Esophagus muscularis mucosa (tissue), 4 donors: ENCODE data around the gene STAU1. TPM values are rescaled to one million over a fixed set of nuclear protein-coding genes. Genes with fewer than 3 reads are reported as not detected.

Source experiments
- DNase-seq: peaks from one replicate; pipeline ENCODE4 v3.0.0-alpha.2; 2017; ENCODE audit errors: extremely low spot score
- H3K27ac ChIP-seq, 4 donors: fragments of 200-600 bp; sonication (generic); replicated peaks in 1 of 4; 1 replicate in 3 of 4; 2 replicates in 1 of 4; pipeline ENCODE4 v1.5.1; 2016 to 2019; ENCODE audit warnings: mild to moderate bottlenecking in 1 of 4
- H3K27me3 ChIP-seq, 4 donors: fragments of 200-600 bp; sonication (generic); one replicate each; pipeline versions ENCODE4 v1.5.1 to v1.6.0; 2016 to 2019
- H3K36me3 ChIP-seq, 4 donors: fragments of 200-600 bp; sonication (generic); one replicate each; pipeline ENCODE4 v1.5.1; 2016 to 2019
- H3K4me1 ChIP-seq, 4 donors: fragments of 200-600 bp; sonication (generic); one replicate each; pipeline ENCODE4 v1.5.1; 2016 to 2019
- H3K4me3 ChIP-seq, 4 donors: fragments of 200-600 bp; sonication (generic); 1 replicate in 2 of 4; 2 replicates in 2 of 4; pipeline ENCODE4 v1.5.1; 2016 to 2019; ENCODE audit warnings: mild to moderate bottlenecking in 4 of 4, moderate library complexity in 1 of 4
- H3K9me3 ChIP-seq, 4 donors: fragments of 200-600 bp; sonication (generic); 1 replicate in 3 of 4; 2 replicates in 1 of 4; pipeline ENCODE4 v1.5.1; 2016 to 2019
- CTCF ChIP-seq, 3 experiments: fragments of 200-600 bp in 2 of 3; fragments of 450-650 bp in 1 of 3; sonication (generic) in 2 of 3; IDR thresholded peaks; one replicate each; pipeline ENCODE4 v1.5.1; 2017 to 2019; ENCODE audit warnings: antibody characterized with exemption in 3 of 3, mild to moderate bottlenecking in 2 of 3, moderate library complexity in 1 of 3
- EP300 ChIP-seq: sonication (generic); formaldehyde crosslinking; IDR thresholded peaks from one replicate; pipeline ENCODE4 v1.6.1; 2017; ENCODE audit warnings: antibody characterized with exemption
- POLR2A ChIP-seq: fragments of 450-650 bp; IDR thresholded peaks from one replicate; pipeline ENCODE4 v1.6.1; 2017; ENCODE audit warnings: antibody characterized with exemption, moderate library complexity, mild to moderate bottlenecking, low read depth
- POLR2AphosphoS5 ChIP-seq, 2 donors: sonication (generic); formaldehyde crosslinking; IDR thresholded peaks; one replicate each; pipeline ENCODE4 v1.6.1; 2017; ENCODE audit warnings: antibody characterized with exemption in 2 of 2
- WGBS: methylation state at CpG from one replicate; pipeline ENCODE4 v1.1.5; 2018; 5-methylcytosine and 5-hydroxymethylcytosine counted together
- intact Hi-C: fragments of 100-400 bp; cut with DNase I; formaldehyde crosslinking; loops from one replicate; pipeline ENCODE4 v1.15.1; 2023
- total RNA-seq, 4 donors: library from RNA; depleted of rRNA; stranded (reverse); fragments of >200 nt; gene quantifications; one replicate each; pipeline versions ENCODE4 v1.1.0 to v1.2.1, GENCODE V29; 2016

The STAU1 gene
- total RNA-seq, 4 donors from 2014 or later = 103 to 118 (median 115) TPM

GRCh38 chr20:49161428-49162152 is 26.5 kb downstream of the STAU1 start:
- intact Hi-C loops = no loop called here
- 81% methylated on average over 6 of the region's 6 CpGs for WGBS
- Histone ChIP-seq H3K36me3 (peaks cover 0 to 60% (median 30%) of the 10 kb centered on the region in 4 donors), H3K27ac (no peak overlapping the region), H3K9me3 (no peaks in the 10 kb centered on the region), H3K4me3 (no peak overlapping the region), H3K4me1 (peaks cover 3 to 11% (median 7%) of the 10 kb centered on the region in 4 donors), H3K27me3 (no peaks in the 10 kb centered on the region)
- no peak for DNase-seq
- TF ChIP-seq POLR2AphosphoS5 (IDR thresholded peaks at IDR 0.05) (no peak), CTCF (IDR thresholded peaks at IDR 0.05) (no peak), POLR2A (no peak), EP300 (no peak)

- H3K36me3 ChIP-seq = peaks cover 0 to 52% (median 28%) of the 10 kb centered on the region in 4 donors
- H3K4me1 ChIP-seq = peaks cover 0 to 5% (median 4%) of the 10 kb centered on the region in 4 donors
- WGBS = 91% methylated on average over 9 of the region's 9 CpGs
- H3K9me3 ChIP-seq = no peaks in the 10 kb centered on the region
- no peak for TF ChIP-seq POLR2AphosphoS5 (IDR thresholded peaks at IDR 0.05)
- TF ChIP-seq POLR2A = no peak
- TF ChIP-seq EP300 = no peak
- TF ChIP-seq CTCF (IDR thresholded peaks at IDR 0.05) = no peak
- no peak for DNase-seq
- H3K27ac ChIP-seq = no peak overlapping the region
- intact Hi-C loops = no loop called here
- H3K27me3 ChIP-seq = no peaks in the 10 kb centered on the region
- H3K4me3 ChIP-seq = no peak overlapping the region
Measured at GRCh38 chr20:49160057-49160929, 27.8 kb downstream of the STAU1 start.

- no peaks in the 10 kb centered on the region for H3K27me3 ChIP-seq
- no peak for TF ChIP-seq POLR2A
- no peak for TF ChIP-seq POLR2AphosphoS5 (IDR thresholded peaks at IDR 0.05)
- TF ChIP-seq CTCF (IDR thresholded peaks at IDR 0.05) = no peak
- no peak for TF ChIP-seq EP300
- 97% methylated on average over 2 of the region's 2 CpGs for WGBS
- H3K27ac ChIP-seq = no peak overlapping the region
- intact Hi-C loops = no loop called here
- no peak for DNase-seq
- H3K4me1 ChIP-seq = peaks cover 0 to 5% (median 4%) of the 10 kb centered on the region in 4 donors
- H3K9me3 ChIP-seq = no peaks in the 10 kb centered on the region
- no peak overlapping the region for H3K4me3 ChIP-seq
- H3K36me3 ChIP-seq = peaks cover 6 to 40% (median 26%) of the 10 kb centered on the region in 4 donors
Measured at GRCh38 chr20:49157146-49157545, 31.0 kb downstream of the STAU1 start.

GRCh38 chr20:49156481-49156880 is 31.7 kb downstream of the STAU1 start:
- TF ChIP-seq EP300 = no peak
- TF ChIP-seq POLR2AphosphoS5 (IDR thresholded peaks at IDR 0.05) = no peak
- TF ChIP-seq POLR2A = no peak
- no peak for TF ChIP-seq CTCF (IDR thresholded peaks at IDR 0.05)
- intact Hi-C loops = no loop called here
- Histone ChIP-seq H3K4me1 (peaks cover 0 to 5% (median 4%) of the 10 kb centered on the region in 4 donors), H3K27ac (no peak overlapping the region), H3K9me3 (no peaks in the 10 kb centered on the region), H3K4me3 (no peak overlapping the region), H3K36me3 (peaks cover 8 to 43% (median 28%) of the 10 kb centered on the region in 4 donors), H3K27me3 (no peaks in the 10 kb centered on the region)
- DNase-seq = no peak
- 100% methylated on average over 1 of the region's 1 CpG for WGBS
